ENCODE data around the gene DNAI4.

The DNAI4 gene

DNA sequence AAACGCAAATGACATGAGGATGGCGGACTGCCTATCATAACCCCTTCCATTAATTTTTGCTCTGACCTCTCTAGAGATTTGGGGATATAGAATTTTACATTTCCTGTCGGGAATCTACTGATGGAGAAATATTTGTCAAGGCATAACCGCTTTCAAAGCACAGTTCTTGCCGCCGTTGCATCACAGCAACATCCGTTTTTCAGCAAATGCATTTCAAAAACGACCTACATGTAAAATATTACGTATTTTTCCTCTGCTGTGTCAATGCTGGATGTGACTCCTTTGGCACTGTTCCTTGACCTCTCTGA is 5.0 kb upstream of the DNAI4 start:
- TF ChIP-seq, protein P1, sequence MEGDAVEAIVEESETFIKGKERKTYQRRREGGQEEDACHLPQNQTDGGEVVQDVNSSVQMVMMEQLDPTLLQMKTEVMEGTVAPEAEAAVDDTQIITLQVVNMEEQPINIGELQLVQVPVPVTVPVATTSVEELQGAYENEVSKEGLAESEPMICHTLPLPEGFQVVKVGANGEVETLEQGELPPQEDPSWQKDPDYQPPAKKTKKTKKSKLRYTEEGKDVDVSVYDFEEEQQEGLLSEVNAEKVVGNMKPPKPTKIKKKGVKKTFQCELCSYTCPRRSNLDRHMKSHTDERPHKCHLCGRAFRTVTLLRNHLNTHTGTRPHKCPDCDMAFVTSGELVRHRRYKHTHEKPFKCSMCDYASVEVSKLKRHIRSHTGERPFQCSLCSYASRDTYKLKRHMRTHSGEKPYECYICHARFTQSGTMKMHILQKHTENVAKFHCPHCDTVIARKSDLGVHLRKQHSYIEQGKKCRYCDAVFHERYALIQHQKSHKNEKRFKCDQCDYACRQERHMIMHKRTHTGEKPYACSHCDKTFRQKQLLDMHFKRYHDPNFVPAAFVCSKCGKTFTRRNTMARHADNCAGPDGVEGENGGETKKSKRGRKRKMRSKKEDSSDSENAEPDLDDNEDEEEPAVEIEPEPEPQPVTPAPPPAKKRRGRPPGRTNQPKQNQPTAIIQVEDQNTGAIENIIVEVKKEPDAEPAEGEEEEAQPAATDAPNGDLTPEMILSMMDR (IDR thresholded peaks at IDR 0.05; ENCODE audit: control insufficient read depth, extremely low read depth, insufficient read depth): no peak
- no peak for DNase-seq (ENCODE audit: low read depth)
- H3K4me3 ChIP-seq (ENCODE audit: low read depth, low read length): peak overlapping the region; percentile 86

DNA sequence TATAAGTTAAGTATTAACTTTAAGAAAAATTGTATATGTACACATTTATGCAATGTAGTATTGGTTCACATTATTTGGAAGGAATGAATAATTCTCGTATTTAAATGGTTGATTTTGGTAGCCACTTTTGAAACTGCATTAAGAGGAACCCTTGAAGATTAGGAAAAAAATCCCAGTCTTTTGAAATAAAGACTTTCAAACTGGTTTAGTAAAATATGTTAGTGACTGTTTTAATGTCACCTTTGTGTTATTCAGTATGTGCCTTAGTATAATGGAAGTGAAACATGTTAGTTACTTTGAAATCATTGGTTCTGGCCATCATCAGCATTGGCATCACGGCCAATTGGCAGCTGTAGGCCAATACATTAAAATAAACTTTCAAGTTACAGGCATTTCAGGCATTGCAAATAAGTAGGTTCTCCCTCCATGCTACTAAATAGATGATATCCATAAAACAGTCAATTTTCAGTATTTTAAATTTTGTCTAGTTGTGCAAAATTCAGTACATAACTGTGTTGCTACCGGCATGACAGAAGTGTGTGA is 4.6 kb upstream of the DNAI4 start:
- TF ChIP-seq, protein P1 (IDR thresholded peaks at IDR 0.05; ENCODE audit: control insufficient read depth, extremely low read depth, insufficient read depth): no peak

DNA sequence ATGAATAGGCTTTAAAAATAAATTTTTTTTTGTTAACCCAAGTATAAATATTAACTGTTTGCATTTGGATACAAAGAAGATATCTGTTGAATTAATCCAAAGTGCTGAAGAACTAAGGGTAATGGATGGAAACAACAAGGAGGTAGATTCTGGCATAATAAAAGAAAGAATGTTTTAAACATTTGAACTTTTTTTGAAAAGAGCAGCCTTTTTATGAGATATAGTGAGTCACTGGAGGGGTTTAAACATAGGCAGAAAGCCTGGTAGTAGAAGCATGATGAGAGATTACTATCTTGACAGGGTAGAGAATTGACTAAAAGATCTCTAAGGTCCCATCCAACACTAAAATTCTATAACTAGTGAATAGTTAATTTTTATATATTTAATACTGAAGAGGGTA is 2.9 kb upstream of the DNAI4 start:
- no peak for DNase-seq (ENCODE audit: low read depth)
- no peak overlapping the region for H3K4me3 ChIP-seq (ENCODE audit: low read depth, low read length)
- TF ChIP-seq, protein P1 (IDR thresholded peaks at IDR 0.05; ENCODE audit: control insufficient read depth, extremely low read depth, insufficient read depth): no peak

More for the DNA sequence above, 4.6 kb upstream of the DNAI4 start:
- H3K4me3 ChIP-seq (ENCODE audit: low read depth, low read length): no peak overlapping the region; the same call in 1 of the 2 replicates
- no peak for DNase-seq (ENCODE audit: low read depth)

DNA sequence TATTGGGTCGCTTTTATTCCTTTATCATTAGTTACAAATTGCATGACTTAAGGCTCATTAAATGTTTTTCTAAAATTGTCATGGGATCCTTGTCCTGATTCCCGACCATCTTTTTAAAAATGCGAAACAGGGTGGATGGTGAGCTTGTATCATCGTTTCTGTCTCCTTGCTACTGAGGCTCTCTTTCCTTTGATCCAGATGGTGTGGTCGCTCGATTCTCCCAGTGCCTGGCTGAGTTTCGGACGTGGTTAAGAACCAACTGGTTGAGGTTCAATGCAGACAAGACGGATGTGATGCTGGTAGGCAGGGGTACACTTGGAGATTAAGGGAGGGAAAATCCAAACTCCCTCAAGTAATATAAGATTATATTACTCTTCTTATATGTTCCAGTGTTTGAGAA is 1.3 kb upstream of the DNAI4 start:
- TF ChIP-seq, protein P1 (IDR thresholded peaks at IDR 0.05; ENCODE audit: control insufficient read depth, extremely low read depth, insufficient read depth): no peak
- peak overlapping the region; percentile 74 for H3K4me3 ChIP-seq (ENCODE audit: low read depth, low read length)
- DNase-seq (ENCODE audit: low read depth): no peak

DNA sequence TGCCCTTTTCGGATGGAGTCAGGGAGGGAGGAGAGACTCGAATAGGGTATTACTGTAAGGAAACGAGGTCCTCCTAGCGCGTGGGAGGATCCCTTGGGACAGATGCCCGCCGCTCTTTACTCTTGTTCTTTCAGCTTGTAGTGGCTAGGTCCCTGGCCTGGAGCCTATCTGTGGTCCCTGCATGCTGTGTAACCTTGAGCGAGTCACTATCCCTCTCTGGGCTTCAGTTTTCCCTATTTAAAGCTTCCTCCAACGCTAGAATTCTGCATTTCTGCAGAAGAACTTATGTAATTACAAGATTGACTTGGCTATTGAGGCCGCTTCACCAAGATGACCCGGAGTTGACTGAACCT is 878 bp upstream of the DNAI4 start:
- DNase-seq (ENCODE audit: low read depth): no peak
- TF ChIP-seq, protein P1 (IDR thresholded peaks at IDR 0.05; ENCODE audit: control insufficient read depth, extremely low read depth, insufficient read depth): no peak
- peak overlapping the region; percentile 74 for H3K4me3 ChIP-seq (ENCODE audit: low read depth, low read length)

DNA sequence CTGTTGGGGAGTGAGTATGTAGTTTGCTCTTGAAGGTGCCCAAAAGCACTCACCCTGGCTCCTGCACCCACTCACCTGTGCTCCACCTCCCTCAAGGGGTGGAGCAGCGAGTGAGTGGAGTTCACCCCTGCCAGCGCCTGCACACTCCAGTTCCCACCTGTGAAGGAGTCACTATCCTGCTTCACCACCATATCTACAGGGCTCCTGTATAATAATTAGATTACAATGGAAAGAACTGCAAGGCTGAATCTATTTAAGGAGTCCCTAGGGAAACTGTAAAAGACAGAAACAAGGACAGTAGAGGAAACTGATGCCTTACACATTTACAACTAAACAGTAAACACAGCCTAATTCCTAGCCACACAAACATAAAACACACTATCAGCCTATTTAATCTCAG is 4.1 kb downstream of the DNAI4 start:
- no peak for DNase-seq (ENCODE audit: low read depth)
- TF ChIP-seq, protein P1 (IDR thresholded peaks at IDR 0.05; ENCODE audit: control insufficient read depth, extremely low read depth, insufficient read depth): no peak
- H3K4me3 ChIP-seq (ENCODE audit: low read depth, low read length): no peak overlapping the region

DNA sequence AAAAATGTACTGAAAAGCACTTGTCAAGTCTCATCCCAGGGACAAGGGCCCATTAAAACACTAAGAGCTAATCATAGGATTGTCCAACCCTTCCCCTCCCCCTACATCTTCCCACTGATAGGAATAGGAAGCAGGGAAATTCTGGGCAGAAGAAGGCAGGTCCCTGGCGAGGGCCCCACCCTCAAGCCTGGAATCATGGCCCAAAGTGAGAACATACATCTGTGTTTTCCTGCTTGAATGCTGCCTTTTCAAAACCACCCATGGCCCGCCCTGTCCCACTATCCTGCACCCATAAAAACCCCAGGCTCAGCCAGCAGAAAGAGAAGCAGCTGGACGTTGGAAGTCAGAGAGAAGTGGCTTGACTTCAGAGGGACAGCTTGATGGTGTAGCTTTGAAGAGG is 4.8 kb downstream of the DNAI4 start:
- TF ChIP-seq, protein P1 (IDR thresholded peaks at IDR 0.05; ENCODE audit: control insufficient read depth, extremely low read depth, insufficient read depth): no peak
- no peak for DNase-seq (ENCODE audit: low read depth)
- H3K4me3 ChIP-seq (ENCODE audit: low read depth, low read length): no peak overlapping the region
